ENCODE measurements around the gene DGUOK. TPM values are rescaled to one million over a fixed set of nuclear protein-coding genes. Genes with fewer than 3 reads are reported as not detected.

DGUOK gene
- total RNA-seq, 1 donor = 81.2 TPM

GRCh38 chr2:73983322-73984202, 56.9 kb downstream of the DGUOK start:
- DNase-seq (ENCODE audit: low read depth) = no peak
- peak overlapping the region; percentile 64 for H3K4me3 ChIP-seq (ENCODE audit: low read depth, low read length)
- TF ChIP-seq, protein P1, sequence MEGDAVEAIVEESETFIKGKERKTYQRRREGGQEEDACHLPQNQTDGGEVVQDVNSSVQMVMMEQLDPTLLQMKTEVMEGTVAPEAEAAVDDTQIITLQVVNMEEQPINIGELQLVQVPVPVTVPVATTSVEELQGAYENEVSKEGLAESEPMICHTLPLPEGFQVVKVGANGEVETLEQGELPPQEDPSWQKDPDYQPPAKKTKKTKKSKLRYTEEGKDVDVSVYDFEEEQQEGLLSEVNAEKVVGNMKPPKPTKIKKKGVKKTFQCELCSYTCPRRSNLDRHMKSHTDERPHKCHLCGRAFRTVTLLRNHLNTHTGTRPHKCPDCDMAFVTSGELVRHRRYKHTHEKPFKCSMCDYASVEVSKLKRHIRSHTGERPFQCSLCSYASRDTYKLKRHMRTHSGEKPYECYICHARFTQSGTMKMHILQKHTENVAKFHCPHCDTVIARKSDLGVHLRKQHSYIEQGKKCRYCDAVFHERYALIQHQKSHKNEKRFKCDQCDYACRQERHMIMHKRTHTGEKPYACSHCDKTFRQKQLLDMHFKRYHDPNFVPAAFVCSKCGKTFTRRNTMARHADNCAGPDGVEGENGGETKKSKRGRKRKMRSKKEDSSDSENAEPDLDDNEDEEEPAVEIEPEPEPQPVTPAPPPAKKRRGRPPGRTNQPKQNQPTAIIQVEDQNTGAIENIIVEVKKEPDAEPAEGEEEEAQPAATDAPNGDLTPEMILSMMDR (IDR thresholded peaks at IDR 0.05; ENCODE audit: insufficient read depth, low read depth, low read length) = no peak

DNA sequence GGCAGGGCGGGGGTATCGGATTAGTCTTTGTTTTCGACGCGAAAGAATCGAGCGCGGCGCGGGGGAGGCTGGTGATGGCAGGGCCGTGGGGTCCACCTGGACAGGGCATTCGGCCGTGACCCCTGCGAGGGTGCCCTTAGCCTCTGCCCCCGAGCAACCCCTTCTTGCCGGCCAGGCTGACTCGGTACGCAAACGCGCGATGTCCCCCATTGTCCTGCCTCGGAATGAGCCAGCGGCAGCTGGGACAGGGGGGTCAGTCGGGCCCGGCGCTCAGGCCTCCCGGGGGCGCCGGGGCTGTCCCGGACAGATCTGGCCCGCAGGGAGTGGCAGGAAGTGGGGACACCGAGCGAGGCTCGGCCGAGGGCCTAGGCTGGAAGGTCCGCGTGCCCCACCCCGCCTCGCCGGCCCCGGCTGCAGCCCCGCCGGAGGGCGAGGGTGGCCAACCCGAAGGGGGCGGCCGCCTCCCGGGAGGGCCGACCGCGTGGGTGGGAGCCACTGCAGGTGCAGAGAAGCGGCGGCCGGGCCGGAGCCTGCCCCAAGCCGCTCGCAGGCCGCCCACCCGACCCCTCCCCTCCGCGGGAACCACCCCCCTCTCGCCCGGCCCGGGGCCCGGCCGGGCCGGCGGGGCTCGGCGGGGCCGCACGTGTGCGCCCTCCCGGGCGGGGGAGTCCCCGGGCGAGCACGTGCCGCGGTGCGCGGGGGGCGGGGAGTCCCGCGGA, 57.7 kb downstream of the DGUOK start, which contains the start of gene TET3:
Gene TET3, plus strand, starts transcription at position 708 of the 719 bp plus-strand sequence. CDS start 1,494 bp downstream, outside the sequence.
- DNase-seq (ENCODE audit: low read depth) = no peak
- TF ChIP-seq, protein P1 (IDR thresholded peaks at IDR 0.05; ENCODE audit: insufficient read depth, low read depth, low read length) = no peak
- H3K4me3 ChIP-seq (ENCODE audit: low read depth, low read length) = peak within 1 kb of the TSS; percentile 64

DNA sequence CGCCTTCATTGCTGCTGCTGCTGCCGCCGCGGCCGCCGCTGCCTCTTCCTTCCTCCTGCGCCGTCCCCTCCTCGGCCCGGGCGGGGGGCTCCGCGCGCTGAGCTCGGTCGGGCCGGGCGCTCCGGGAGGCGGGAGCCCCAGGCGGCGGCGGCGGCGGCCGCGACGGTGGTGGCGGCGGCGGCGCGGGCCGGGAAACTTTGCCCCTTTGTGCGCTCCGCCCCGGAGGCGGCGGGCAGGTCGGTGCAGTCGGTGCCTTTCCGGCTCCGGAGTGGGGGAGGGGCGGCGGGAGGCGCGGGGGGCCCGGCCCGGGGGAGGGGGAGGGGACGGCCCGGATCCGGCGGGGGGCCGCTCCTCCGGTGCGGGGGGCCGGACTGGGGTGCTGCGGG, 58.2 kb downstream of the DGUOK start:
- peak overlapping the region; percentile 64 for H3K4me3 ChIP-seq (ENCODE audit: low read depth, low read length)
- TF ChIP-seq, protein P1 (IDR thresholded peaks at IDR 0.05; ENCODE audit: insufficient read depth, low read depth, low read length) = no peak
- DNase-seq (ENCODE audit: low read depth) = no peak

DNA sequence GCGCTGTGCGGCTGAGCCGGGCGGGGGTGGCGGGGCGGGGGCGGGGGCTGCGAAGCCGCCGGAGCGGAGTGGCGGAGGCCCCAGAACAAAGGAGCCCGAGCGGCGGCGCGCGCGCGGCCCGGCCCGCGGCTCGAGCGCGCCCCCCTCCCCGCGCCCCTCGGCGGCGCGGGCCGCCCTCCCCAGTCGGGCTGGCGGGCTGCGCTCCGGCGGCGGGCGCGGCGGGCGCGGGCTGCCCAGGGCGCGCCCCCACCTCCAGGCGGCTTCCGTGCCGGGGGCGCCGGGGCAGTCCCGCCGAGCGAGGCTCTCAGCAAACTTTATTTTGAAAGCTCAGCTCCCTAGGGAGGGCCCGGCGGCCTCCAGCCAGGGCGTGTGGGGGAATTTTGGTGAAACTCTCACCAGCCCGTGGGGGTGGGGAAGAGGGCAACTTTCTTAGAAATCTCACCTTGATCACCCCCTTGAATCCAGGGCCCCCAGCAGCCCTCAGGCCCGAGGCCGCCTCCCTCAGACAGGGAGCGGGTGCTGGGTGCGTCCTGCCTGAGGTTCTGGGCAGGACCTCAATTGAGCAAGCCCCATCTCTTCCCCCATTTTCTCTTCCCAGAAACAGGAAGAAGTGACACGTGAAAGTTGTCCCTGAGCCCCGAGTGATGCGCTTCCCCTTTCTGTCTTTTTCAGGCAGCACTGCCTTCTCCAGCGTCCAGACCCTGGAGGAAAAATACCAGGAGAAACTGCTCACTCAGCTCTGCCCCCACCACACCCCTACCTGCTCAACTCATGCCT, 58.8 kb downstream of the DGUOK start:
- TF ChIP-seq, protein P1 (IDR thresholded peaks at IDR 0.05; ENCODE audit: insufficient read depth, low read depth, low read length) = no peak
- H3K4me3 ChIP-seq (ENCODE audit: low read depth, low read length) = peak overlapping the region; percentile 64
- no peak for DNase-seq (ENCODE audit: low read depth)

- DNase-seq (ENCODE audit: low read depth) = no peak
- TF ChIP-seq, protein P1 (IDR thresholded peaks at IDR 0.05; ENCODE audit: insufficient read depth, low read depth, low read length) = no peak
- peak overlapping the region; percentile 64 for H3K4me3 ChIP-seq (ENCODE audit: low read depth, low read length)
These were observed 59.5 kb downstream of the DGUOK start for GRCh38 chr2:73986085-73986681.

Measured in fibroblast of villous mesenchyme (primary cell).